ENCODE measurements around the gene SETD6.

SETD6 gene

DNA sequence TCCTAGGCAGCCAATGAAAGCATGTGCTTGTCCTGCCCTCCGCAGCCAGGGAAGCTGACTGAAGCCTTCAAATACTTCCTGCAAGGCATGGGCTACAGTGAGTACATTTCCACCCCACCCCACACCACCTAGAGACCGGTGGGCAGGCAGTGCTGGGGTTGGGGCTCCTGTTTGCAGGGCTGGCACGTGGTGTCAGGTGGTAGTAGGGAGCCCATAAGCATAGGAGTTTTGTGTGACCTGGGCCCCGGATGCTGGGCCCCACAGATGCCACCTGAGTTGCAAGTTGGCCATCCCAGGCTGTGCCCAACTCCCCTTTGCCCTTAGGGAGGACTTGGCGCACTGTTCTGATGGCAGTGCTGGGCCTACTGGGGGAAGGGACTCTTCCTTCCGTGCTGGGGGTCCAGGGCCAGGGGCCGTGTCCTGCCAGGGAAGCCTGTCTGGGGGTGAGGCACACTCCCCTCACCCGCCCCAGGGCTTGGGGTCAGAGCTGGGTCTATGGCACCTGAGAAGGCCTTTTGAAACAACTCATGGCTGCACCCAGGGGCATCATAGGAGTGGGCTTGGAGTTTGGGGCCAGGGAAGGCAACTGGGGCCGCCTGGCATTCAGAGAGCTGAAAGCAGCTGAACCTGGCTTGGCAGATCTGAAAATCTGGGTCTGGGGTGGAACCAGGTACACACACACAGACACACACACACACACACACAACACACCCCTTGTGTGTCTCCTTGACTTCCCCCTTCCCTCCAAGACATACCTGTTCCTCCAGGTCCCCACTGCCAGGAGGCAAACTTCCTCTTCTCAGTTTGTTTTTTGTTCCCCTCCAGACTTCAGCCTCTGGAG is 5.8 kb upstream of the SETD6 start:
- DNase-seq = no peak

- no peak for DNase-seq
Observed at GRCh38 chr16:58510097-58510775, 5.1 kb upstream of the SETD6 start.

GRCh38 chr16:58510776-58511628 is 4.3 kb upstream of the SETD6 start:
- no peak for DNase-seq

DNA sequence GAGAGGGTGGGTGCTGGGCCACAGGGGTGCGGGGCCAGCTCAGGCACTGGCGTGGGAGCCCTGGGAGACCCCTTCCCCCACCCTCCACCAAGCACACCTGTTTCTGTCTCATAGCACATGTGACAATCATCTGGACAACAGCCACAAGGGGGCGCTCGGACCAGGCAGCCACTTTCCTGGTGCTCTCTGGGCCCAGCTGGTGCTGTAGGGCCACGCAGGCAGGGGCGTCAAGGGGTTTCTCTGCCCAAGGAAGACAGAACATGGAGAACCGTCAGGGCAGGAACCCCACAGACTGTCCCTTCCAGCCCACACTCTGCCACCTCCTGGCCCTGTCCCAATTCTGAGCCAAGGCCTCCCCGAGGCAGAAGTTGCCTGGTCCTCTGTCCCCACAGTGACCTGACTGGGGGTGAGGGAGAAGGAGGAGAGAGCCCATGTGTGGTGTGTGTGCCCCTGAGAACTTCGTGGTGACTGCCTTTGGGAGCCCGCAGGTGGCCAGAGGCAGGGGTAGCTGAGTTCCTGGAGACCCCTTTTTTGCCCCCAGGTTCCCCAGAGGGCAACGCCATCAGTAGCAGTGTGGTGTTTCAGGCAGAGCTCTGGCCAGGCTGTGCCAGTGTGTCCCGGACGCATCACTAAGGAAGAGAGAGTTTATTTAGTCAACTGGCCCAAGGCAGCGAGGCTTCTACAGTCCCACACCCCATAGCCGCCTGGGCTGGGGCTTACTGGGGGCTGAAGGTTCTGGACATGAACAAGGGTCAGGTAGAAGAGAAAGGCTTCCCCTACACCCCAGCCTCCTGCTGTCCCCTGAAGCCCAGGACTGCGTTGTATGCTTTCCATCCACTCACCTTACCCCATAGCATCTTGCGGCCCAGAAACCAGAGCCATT is 3.1 kb upstream of the SETD6 start:
- peak; percentile 92 for DNase-seq

DNA sequence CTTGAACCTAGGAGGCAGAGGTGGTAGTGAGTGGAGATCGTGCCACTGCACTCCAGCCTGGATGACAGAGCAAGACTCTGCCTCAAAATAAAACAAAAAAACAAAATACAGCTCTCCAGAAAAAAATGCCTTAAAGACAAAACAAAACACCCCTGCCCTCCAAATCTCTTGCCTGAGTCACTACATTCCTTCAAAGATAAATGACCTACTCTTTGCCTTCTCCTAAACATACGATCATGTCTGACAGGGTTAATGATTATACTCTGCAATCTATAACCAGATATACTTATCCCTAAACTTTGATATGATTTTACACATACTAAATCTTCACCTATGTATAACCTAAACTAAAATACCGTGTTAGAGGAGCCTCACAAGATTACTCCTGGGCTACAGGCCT is 1.4 kb upstream of the SETD6 start:
- DNase-seq = no peak

DNA sequence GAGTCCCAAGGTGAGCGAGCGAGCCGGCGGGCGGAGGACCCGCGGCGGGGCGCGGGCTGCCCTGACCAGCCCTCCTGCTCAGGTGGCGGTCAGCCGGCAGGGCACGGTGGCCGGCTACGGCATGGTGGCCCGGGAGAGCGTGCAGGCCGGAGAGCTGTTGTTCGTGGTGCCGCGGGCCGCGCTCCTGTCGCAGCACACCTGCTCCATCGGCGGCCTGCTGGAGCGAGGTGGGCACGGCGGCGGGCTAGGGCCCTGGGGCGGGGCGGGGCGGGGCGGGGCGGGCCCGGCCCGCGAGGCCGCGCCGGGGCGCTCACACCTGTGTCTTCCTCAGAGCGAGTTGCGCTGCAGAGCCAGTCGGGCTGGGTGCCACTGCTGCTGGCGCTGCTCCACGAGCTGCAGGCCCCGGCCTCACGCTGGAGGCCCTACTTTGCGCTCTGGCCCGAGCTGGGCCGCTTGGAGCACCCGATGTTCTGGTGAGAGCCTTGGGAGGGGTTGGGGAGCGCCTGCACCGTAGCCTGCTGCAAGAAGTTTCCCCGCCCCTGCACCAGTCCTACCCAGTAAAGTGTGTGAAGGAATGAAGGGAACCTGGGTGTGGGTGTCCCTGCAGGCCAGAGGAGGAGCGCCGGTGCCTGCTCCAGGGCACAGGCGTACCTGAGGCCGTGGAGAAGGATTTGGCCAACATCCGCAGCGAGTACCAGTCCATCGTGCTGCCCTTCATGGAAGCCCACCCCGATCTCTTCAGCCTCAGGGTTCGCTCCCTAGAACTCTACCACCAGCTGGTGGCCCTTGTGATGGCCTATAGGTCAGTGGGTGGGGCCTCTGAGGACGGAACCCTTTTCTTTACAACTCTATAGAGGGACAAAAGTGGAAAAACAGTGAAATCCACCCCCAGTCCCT is 802 bp downstream of the SETD6 start:
- peak; percentile 60 for DNase-seq

- DNase-seq = no peak
Observed at GRCh38 chr16:58516768-58517107, 1.4 kb downstream of the SETD6 start.

GRCh38 chr16:58518083-58518979 is 3.0 kb downstream of the SETD6 start:
- no peak for DNase-seq

- no peak for DNase-seq
Observed at GRCh38 chr16:58518980-58519368, 3.7 kb downstream of the SETD6 start.

GRCh38 chr16:58519707-58520106 is 4.4 kb downstream of the SETD6 start:
- DNase-seq = no peak

DNA sequence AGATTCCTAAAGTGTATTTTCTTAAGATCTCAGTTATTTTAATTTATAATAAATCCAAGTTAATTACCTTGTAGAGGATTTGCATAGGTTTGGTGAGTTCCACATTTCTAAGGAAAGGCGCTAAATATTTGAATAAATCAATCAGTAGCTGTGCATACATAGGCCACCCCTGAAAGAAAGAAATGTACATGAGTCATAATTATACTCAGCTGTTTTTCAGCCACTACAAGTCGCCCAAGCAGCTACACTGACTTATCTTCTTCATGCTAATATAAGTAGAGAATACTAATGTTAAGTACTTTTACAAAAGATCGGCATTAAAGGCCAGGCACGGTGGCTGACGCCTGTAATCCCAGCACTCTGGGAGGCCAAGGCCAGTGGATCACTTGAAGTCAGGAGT is 14.9 kb downstream of the SETD6 start:
- no peak for DNase-seq

GRCh38 chr16:58532414-58532813 is 17.1 kb downstream of the SETD6 start:
- no peak for DNase-seq

- no peak for DNase-seq
Observed at GRCh38 chr16:58533751-58534470, 18.6 kb downstream of the SETD6 start.

DNA sequence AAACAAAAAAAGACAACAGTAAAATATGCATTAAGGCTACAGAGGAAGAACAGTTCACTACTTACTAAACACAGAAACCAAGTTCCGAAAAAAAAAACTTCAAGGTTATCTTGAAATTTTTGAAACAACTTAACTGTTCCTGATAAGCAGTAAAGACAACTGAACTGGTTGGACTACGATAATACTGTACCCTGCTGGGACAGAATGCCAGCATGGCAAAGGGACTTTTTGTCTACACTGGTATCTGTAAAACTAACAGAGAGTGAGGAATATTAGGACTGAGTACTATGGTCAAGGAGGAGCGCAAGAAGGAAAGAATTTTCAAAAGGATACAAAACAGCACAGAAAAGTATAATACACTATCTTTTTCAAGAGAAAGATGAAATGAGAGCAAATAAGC is 19.8 kb downstream of the SETD6 start:
- no peak for DNase-seq

DNA sequence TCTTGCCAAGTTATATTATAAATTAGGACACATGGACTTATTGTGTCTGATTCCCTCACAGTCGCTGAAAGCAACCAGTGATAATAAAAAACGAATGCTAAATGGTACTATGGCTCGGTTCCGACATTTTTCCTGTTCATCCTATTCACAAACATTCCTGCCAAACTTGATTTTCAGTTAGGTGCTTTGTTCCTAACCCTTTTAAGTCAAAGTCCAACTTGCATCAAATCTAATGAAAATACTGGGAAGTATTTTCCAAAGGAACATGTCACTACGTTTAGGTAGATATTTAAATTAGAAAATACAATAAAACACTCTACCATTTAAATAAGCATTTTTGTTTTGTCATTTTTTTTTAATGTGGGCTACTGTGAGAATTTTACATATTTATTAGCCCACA is 21.0 kb downstream of the SETD6 start:
- no peak for DNase-seq

GRCh38 chr16:58537124-58537906 is 22.0 kb downstream of the SETD6 start:
- DNase-seq = no peak

GRCh38 chr16:58541711-58542110 is 26.4 kb downstream of the SETD6 start:
- DNase-seq = no peak

- DNase-seq = no peak
Observed at GRCh38 chr16:58542291-58542690, 27.0 kb downstream of the SETD6 start.

GRCh38 chr16:58543685-58544084 is 28.4 kb downstream of the SETD6 start:
- DNase-seq = no peak
